Caco-2 (cell line): Measurements from ENCODE around the gene HOMER3. TPM values are rescaled to one million over a fixed set of nuclear protein-coding genes. Genes with fewer than 3 reads are reported as not detected.
"Not testable (repeated sequence)": the region's sequence is repeated elsewhere in the genome, so short reads cannot be mapped to it uniquely, and the experiment has no call there.

ENCODE experiments used
- BruUV-seq: library from RNA; stranded (reverse); fragments of 400-500 nt; replicated peaks from 2 replicates; lab custom pipeline; 2021; lab: Mats Ljungman, UMichigan
- CTCF ChIA-PET: fragments of 300-600 bp; sonication (Branson Sonifier 250); formaldehyde crosslinking; loops from one replicate; lab custom pipeline; 2022; ENCODE audit warnings: antibody characterized with exemption; lab: Charles Lee
- POLR2A ChIA-PET: fragments of 300-600 bp; sonication (Branson Sonifier 250); formaldehyde crosslinking; loops from one replicate; lab custom pipeline; 2022; ENCODE audit warnings: antibody characterized with exemption; lab: Charles Lee
- DNase-seq, 2 experiments: peaks; one replicate each; pipeline versions ENCODE4 v3.0.0 to v3.0.0-alpha.2; 2020 to 2022
- H3K27me3 ChIP-seq: replicated peaks from 2 replicates; pipeline ENCODE4 v1.6.0; 2011; ENCODE audit warnings: low read length; ENCODE audit not compliant: control insufficient read depth, insufficient read depth
- H3K36me3 ChIP-seq: 2 replicates; pipeline ENCODE4 v1.5.1; 2011; ENCODE audit warnings: low read length; ENCODE audit not compliant: control insufficient read depth, insufficient read depth
- H3K4me1 ChIP-seq: fragments of 250-450 bp; sonication (Bioruptor Pico); 2 replicates; pipeline ENCODE4 v1.5.1; 2020; ENCODE audit warnings: mild to moderate bottlenecking
- H3K4me3 ChIP-seq: 2 replicates; pipeline ENCODE4 v1.5.1; 2011; ENCODE audit warnings: low read depth, mild to moderate bottlenecking, control low read depth, low read length
- H3K9me3 ChIP-seq: fragments of 250-450 bp; sonication (Bioruptor Pico); 2 replicates; pipeline ENCODE4 v1.5.1; 2020; ENCODE audit warnings: mild to moderate bottlenecking, moderate library complexity
- H3K27ac Mint-ChIP-seq: one replicate; pipeline ENCODE4 v1.8.0; 2022; ENCODE audit warnings: mixed read lengths; ENCODE audit not compliant: unreplicated experiment
- H3K27me3 Mint-ChIP-seq: one replicate; pipeline ENCODE4 v1.8.0; 2022; ENCODE audit warnings: mixed read lengths; ENCODE audit not compliant: insufficient read depth, unreplicated experiment
- H3K36me3 Mint-ChIP-seq: one replicate; pipeline ENCODE4 v1.8.0; 2022; ENCODE audit warnings: mild to moderate bottlenecking, mixed read lengths; ENCODE audit not compliant: insufficient read depth, unreplicated experiment
- H3K4me1 Mint-ChIP-seq: one replicate; pipeline ENCODE4 v1.8.0; 2022; ENCODE audit warnings: low read depth, mixed read lengths; ENCODE audit not compliant: unreplicated experiment
- H3K4me3 Mint-ChIP-seq: one replicate; pipeline ENCODE4 v1.8.0; 2022; ENCODE audit warnings: mild to moderate bottlenecking, moderate library complexity, mixed read lengths; ENCODE audit not compliant: unreplicated experiment
- H3K9me3 Mint-ChIP-seq: one replicate; pipeline ENCODE4 v1.8.0; 2022; ENCODE audit warnings: mixed read lengths; ENCODE audit not compliant: unreplicated experiment
- intact Hi-C: fragments of 100-400 bp; cut with micrococcal nuclease; formaldehyde crosslinking; loops from one replicate; pipeline ENCODE4 v1.10.0; 2022; ENCODE audit not compliant: unreplicated experiment
- total RNA-seq: library from RNA; stranded (reverse); gene quantifications from 2 replicates; pipeline ENCODE4 v1.2.3, GENCODE V29; 2022
- TF ChIP-seq, protein P1 (sequence below), 2 experiments: fragments of 200-600 bp in 1 of 2; IDR thresholded peaks; 1 replicate in 1 of 2; 2 replicates in 1 of 2; pipeline versions ENCODE4 v1.5.1 to v1.8.0; 2011 to 2022; ENCODE audit warnings: antibody characterized with exemption in 1 of 2, control low read depth in 1 of 2, inconsistent platforms in 1 of 2, low read depth in 1 of 2, low read length in 1 of 2, mild to moderate bottlenecking in 1 of 2, moderate library complexity in 1 of 2; ENCODE audit not compliant: insufficient read depth in 1 of 2, severe bottlenecking in 1 of 2, unreplicated experiment in 1 of 2

Gene HOMER3
- total RNA-seq, 1 experiment from 2014 or later = 19.0 TPM

DNA sequence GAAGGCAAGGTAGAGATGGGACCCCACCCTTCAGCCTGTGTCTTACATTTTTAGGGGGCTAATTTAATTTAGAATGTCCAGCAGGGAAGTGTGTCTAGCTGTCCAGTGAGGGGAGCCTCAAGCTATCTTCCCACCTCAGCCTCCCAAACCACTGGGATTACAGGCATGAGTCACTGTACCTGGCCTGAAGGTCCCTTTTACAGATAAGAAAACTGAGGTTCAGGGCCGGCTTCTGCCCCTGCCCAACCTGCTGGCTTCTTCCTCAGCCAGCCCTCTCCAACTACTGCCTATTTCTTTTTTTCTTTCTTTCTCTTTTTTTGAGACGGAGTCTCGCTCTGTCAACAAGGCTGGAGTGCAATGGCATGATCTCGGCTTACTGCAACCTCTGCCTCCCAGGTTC is 19.4 kb upstream of the HOMER3 start:
- BruUV-seq = no TSS peak
- CTCF ChIA-PET = interaction anchor here (0.7 kb wide), 1 partner anchor 65 kb away, joined by 3 read pairs; no protein-coding TSS in a partner anchor
- no peaks in the 10 kb centered on the region for H3K36me3 ChIP-seq
- Mint-ChIP-seq H3K36me3 (no peaks in the 10 kb centered on the region), H3K27me3 (peaks cover 2% of the 10 kb centered on the region), H3K4me1 (peaks cover 7% of the 10 kb centered on the region), H3K27ac (no peak overlapping the region), H3K4me3 (no peak overlapping the region), H3K9me3 (peaks cover 1% of the 10 kb centered on the region)
- no peak overlapping the region for H3K4me3 ChIP-seq
- no peaks in the 10 kb centered on the region for H3K9me3 ChIP-seq
- no peak for DNase-seq
- H3K27me3 ChIP-seq = no peaks in the 10 kb centered on the region
- no peaks in the 10 kb centered on the region for H3K4me1 ChIP-seq
- TF ChIP-seq, protein P1, sequence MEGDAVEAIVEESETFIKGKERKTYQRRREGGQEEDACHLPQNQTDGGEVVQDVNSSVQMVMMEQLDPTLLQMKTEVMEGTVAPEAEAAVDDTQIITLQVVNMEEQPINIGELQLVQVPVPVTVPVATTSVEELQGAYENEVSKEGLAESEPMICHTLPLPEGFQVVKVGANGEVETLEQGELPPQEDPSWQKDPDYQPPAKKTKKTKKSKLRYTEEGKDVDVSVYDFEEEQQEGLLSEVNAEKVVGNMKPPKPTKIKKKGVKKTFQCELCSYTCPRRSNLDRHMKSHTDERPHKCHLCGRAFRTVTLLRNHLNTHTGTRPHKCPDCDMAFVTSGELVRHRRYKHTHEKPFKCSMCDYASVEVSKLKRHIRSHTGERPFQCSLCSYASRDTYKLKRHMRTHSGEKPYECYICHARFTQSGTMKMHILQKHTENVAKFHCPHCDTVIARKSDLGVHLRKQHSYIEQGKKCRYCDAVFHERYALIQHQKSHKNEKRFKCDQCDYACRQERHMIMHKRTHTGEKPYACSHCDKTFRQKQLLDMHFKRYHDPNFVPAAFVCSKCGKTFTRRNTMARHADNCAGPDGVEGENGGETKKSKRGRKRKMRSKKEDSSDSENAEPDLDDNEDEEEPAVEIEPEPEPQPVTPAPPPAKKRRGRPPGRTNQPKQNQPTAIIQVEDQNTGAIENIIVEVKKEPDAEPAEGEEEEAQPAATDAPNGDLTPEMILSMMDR (IDR thresholded peaks at IDR 0.05; ENCODE audit: insufficient read depth in 1 of 2, low read depth in 1 of 2, low read length in 1 of 2, severe bottlenecking in 1 of 2, unreplicated experiment in 1 of 2) = no peak
- intact Hi-C loops = no loop called here
- POLR2A ChIA-PET = no interaction called here

- H3K27ac Mint-ChIP-seq = no peak overlapping the region
- ChIA-PET POLR2A (no interaction called here), CTCF (no interaction called here)
- no peak for DNase-seq
- Histone ChIP-seq H3K36me3 (no peaks in the 10 kb centered on the region), H3K4me3 (no peak overlapping the region), H3K27me3 (no peaks in the 10 kb centered on the region), H3K4me1 (no peaks in the 10 kb centered on the region), H3K9me3 (no peaks in the 10 kb centered on the region)
- intact Hi-C loops = no loop called here
- H3K36me3 Mint-ChIP-seq = no peaks in the 10 kb centered on the region
- peaks cover 11% of the 10 kb centered on the region for H3K9me3 Mint-ChIP-seq
- H3K4me3 Mint-ChIP-seq = no peak overlapping the region
- peaks cover 2% of the 10 kb centered on the region for H3K27me3 Mint-ChIP-seq
- no peaks in the 10 kb centered on the region for H3K4me1 Mint-ChIP-seq
- BruUV-seq = no TSS peak
- TF ChIP-seq, protein P1 (IDR thresholded peaks at IDR 0.05; ENCODE audit: insufficient read depth in 1 of 2, low read depth in 1 of 2, low read length in 1 of 2, severe bottlenecking in 1 of 2, unreplicated experiment in 1 of 2) = no peak
These were observed 14.0 kb upstream of the HOMER3 start for GRCh38 chr19:18955042-18955441.

DNA sequence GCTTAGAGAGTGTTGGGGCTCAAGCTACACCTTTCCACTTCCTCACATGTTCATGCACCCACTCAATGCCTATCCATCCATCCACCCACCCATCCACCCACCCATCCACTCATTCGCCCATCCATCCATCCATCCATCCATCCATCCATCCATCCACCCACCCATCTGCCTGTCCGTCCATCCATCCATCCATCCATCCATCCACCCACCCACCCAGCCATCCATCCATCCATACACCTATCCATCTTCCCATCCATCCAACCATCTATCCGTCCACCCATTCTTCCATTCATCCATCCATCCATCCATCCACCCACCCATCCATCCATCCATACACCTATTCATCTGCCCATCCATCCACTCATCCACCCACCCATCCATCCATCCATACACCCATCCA is 13.1 kb upstream of the HOMER3 start:
- H3K4me1 ChIP-seq = no peaks in the 10 kb centered on the region
- DNase-seq = no peak
- H3K27me3 ChIP-seq = no peaks in the 10 kb centered on the region
- H3K4me3 ChIP-seq = no peak overlapping the region
- CTCF ChIA-PET = no interaction called here
- POLR2A ChIA-PET = no interaction called here
- TF ChIP-seq, protein P1 (IDR thresholded peaks at IDR 0.05; ENCODE audit: insufficient read depth in 1 of 2, low read depth in 1 of 2, low read length in 1 of 2, severe bottlenecking in 1 of 2, unreplicated experiment in 1 of 2) = no peak
- intact Hi-C loops = no loop called here
- H3K9me3 ChIP-seq = no peaks in the 10 kb centered on the region
- no peaks in the 10 kb centered on the region for H3K36me3 ChIP-seq
- peaks cover 2% of the 10 kb centered on the region for H3K27me3 Mint-ChIP-seq
- no peak overlapping the region for H3K4me3 Mint-ChIP-seq
- no peaks in the 10 kb centered on the region for H3K36me3 Mint-ChIP-seq
- H3K4me1 Mint-ChIP-seq = no peaks in the 10 kb centered on the region
- H3K9me3 Mint-ChIP-seq = peaks cover 11% of the 10 kb centered on the region
- no TSS peak for BruUV-seq
- no peak overlapping the region for H3K27ac Mint-ChIP-seq

DNA sequence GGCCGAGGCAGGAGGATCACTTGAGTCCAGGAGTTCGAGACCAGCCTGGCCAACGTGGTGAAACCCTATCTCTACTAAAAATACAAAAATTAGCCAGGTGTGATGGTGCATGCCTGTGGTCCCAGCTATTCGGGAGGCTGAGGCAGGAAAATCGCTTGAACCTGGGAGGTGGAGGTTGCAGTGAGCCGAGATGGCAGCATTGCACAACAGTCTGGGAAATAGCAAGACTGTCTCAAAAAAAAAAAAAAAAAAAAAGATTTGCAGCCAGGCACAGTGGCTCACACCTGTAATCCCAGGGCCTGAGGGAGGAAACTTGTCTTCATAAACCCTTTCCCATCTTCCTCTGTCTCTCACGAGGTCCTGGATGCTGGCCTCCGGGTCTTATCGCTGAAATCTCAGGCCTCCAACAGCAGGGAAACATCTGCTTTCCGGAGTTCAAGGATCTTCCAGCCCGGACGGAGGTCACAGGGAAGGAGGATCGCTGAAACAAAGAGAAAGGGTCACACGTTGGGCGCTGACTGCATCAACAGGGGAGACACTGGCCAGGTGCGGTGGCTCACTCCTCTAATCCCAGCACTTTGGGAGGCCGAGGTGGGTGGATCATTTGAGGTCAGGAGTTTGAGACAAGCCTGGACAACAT is 11.5 kb upstream of the HOMER3 start:
- POLR2A ChIA-PET, H3K4me3 ChIP-seq, H3K4me1 ChIP-seq, H3K27ac Mint-ChIP-seq, DNase-seq, H3K9me3 ChIP-seq, intact Hi-C loops, CTCF ChIA-PET, BruUV-seq, H3K27me3 Mint-ChIP-seq, H3K4me3 Mint-ChIP-seq, H3K27me3 ChIP-seq, H3K36me3 Mint-ChIP-seq, H3K36me3 ChIP-seq, H3K4me1 Mint-ChIP-seq: not testable (repeated sequence)
- H3K9me3 Mint-ChIP-seq = peaks cover 11% of the 10 kb centered on the region
